ENCODE results near the gene FRMD4A.
"Not testable (repeated sequence)": the region's sequence is repeated elsewhere in the genome, so short reads cannot be mapped to it uniquely, and the experiment has no call there.

Gene FRMD4A

GRCh38 chr10:13728898-13729535, 601.7 kb downstream of the FRMD4A start:
- no peak for DNase-seq

DNA sequence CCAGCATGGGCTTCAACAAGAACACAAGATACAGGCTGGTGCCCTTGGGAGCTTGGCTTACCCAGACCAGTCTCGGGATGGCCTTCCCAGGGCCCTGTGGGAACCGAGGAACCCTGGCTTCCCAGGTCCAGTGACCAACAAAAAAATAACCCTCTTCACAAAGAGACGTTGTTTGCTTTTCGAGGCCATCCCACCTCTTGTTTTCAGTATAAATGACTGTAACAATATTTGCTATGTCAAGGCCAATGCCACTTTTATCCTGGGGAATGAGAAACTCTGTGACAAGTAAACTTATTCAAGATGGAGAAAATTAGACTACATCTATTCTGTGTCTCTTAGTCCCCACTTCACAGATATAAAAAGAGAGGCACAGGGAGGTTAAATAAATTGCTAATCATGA, 605.1 kb downstream of the FRMD4A start:
- no peak for DNase-seq

DNA sequence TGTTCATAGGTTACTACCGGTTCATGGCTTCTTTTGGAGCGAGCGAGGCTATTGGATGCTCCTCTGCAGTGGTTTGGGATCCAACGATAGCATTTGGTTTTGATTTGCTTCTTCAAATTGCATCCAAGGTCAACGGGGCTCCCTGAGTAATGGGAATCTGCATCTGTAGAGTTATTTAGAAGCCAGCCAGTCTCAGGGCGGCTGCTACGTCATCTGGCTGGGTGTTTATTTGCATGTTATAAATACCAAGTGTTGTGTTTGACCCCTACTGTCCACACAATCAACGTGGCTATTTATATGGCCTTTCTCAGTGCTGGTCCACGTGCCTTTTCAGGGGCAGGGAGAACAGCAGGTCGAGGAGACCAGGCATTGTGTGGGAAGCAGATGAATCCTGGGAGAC, 606.2 kb downstream of the FRMD4A start:
- DNase-seq: no peak

DNA sequence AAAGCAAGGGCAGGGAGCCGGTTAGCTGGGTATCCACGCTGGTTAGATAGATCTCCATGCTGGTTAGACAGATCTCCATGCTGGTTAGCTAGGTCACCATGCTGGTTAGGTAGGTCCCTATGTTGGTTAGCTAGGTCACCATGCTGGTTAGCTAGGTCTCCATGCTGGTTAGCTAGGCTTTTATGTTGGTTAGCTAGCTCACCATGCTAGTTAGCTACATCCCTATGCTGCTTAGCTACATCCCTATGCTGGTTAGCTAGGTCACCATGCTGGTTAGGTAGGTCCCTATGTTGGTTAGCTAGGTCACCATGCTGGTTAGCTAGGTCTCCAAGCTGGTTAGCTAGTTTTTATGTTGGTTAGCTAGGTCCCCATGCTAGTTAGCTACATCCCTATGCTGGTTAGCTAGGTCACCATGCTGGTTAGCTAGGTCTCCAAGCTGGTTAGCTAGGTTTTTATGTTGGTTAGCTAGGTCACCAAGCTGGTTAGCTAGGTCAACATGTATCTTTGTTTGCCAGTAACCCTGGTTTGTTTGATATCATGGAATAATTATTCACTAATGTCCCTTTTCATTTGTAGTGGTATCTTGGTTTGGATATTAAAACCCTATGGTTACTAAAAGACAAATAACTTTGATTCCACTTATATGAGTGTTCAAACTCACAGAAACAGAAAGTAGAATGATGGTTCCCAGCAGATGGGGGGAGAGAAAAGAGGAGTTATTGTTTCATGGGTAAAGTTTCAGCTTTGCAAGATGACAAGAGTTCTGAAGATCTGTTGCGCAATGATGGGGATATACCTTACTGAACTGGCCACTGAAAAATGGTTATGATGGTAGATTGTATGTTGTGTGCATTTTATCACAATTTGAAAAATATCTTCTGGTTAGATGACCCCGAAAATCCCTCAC, 607.7 kb downstream of the FRMD4A start:
- no peak for DNase-seq

DNA sequence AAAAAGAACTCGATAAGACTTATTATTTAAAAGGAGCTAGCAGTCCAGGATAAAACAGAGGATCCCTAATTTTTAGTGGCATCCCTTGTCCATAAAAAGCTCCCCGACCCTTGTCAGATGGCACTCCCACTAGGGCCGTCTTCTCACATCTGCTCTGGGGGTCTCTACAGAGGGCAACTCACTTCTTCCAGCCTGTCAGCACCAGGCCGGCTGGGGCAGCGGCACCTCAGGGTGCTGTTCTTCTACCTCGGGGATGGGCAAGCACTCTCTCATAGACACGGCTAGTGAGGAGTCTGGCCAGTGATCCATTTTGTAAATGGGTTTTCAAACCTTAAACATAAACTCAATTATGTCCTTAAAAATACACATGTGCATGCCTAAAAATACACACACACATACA, 609.2 kb downstream of the FRMD4A start:
- DNase-seq: no peak

DNA sequence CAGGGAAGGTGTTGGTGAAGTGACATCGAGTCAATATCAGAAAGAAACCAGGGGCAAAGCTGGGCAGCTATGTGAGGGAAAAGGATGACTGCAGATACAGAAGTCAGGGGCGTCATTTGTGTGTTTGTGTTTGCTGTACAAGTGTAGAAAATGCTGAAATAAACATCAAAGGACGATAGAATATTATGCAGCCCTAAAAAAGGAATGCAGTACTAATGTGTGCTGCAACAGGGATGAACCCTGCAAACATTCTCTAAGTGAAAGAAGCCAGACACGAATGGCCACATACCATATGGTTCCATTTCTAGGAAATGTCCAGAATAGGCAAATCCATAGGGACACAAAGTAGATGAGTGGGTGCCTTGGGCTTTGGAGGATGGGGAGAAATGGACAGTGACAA, 610.0 kb downstream of the FRMD4A start:
- no peak for DNase-seq

- DNase-seq: no peak
Observed at GRCh38 chr10:13719425-13719824, 611.3 kb downstream of the FRMD4A start.

GRCh38 chr10:13718820-13719219, 611.9 kb downstream of the FRMD4A start:
- no peak for DNase-seq

- peak; percentile 33 for DNase-seq
Observed at GRCh38 chr10:13717936-13718772, 612.6 kb downstream of the FRMD4A start.

- DNase-seq: no peak
Observed at GRCh38 chr10:13717571-13717935, 613.2 kb downstream of the FRMD4A start.

DNA sequence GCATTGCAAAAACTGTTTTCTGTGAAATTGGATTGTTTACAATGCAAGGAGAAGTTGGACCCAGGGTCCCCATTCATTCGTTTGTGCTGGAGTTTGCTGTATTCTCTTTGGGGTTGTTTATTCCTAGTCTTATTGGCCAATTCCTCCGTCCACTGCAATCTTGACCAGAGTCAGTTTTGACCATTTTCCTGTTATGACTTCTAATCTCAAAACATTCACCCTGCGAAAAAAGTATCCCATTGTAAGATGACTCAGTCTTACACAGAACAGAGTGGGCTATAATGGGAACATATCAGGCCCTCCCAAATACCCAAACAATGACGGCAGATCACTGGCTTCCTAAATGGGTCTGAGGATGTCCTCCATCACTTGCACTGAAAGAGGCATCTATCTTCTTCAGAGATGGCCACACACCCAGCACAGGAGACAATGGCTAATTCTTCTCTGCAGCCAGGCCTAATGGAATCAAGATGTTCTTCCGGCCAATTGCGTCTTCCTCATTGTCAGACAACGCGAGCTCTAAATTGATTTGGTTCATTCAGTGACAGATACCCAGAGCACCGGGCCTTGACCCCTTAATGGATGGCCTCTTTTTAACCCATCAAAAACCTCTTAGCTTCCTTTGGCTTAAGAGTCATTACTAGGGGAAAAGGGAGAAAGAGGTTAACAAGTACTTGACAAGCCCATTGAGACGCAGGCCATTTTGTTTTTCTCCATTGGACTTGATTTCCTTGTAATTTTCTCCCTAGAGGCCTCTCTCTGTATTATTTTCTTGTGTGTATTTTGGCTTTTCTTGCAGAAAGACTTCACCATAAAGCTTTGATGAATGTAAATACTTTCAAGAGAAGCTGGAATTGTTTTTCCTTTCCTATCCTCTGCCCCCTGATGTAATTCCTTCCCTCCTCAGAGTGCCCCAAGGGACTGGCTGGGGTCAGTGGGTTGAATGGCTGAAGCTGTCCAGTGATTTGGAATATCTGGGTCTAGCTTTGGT, 614.3 kb downstream of the FRMD4A start:
- no peak for DNase-seq

- DNase-seq: not testable (repeated sequence)
Observed at GRCh38 chr10:13715596-13715995, 615.1 kb downstream of the FRMD4A start.

DNA sequence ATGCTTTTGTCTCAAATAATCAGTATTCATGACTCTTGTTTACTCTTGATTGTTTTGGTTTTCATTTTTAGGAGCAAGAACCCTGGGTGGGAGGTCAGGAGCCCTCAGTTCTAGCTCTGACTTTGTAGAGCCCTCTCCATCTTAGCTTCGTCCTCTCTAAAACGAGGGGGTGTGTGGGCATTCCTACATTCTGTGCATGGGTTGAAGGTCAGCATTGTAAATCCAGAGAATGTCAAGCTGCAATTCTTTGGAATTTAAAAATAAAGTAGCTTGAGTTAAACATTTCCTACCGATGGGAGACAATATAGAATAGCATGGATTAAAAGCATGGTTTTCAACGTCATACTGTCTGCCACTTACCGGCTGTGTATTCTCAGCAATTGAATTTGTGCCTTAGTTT, 615.6 kb downstream of the FRMD4A start:
- DNase-seq: no peak

GRCh38 chr10:13712837-13713581, 617.7 kb downstream of the FRMD4A start:
- no peak for DNase-seq

DNA sequence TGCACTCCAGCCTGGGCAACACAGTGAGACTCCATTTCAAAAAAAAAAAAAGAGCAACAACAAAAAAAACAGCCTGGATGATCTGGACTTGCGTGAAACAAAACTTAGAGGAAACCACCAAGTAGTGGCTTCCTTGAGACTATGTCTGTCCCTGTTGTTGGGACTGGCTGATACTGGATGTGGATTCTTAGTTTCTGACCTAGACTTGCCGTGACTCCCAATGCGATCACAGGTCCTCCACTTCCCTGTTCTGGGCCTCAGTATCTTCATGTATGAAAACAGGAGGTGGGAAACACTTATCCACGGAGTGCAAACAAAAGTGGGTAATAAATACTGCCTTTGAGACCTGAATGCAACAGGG, 618.3 kb downstream of the FRMD4A start:
- no peak for DNase-seq

- DNase-seq: no peak
Observed at GRCh38 chr10:13711291-13711690, 619.4 kb downstream of the FRMD4A start.

DNA sequence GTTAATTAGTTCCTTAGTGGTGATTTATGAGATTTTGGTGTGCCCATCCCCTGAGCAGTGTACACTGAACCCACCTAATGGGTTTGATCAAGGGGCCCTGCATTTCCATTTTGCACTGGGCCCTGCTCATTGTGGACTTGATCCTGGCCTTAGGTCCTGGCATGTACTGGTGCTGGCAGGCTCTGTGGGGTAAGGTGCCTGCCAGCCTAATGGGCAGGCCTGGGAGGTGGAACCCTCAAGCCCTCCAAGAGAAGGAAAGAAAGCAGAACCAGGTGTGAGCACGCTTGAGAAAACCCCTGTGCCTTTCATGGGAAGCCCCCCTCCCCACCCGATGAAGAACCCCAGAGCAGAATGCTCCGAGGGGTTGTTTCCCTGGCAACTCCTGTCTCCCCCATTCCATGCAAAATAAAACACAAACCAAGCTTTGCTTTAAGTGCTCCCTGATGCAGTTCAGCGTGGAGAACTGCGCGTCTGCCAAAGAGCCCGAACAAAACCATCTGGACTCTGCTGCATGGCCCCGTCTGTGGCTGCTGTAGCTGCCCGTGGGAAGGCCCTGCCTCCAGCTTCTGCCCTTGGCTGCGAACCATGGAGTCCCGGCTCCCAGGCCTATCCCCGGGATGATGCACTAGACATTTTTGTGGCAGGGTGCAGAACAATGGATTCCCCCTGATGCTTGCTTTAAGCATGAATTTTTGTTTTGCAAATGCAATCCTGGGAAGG, 620.6 kb downstream of the FRMD4A start:
- no peak for DNase-seq

DNA sequence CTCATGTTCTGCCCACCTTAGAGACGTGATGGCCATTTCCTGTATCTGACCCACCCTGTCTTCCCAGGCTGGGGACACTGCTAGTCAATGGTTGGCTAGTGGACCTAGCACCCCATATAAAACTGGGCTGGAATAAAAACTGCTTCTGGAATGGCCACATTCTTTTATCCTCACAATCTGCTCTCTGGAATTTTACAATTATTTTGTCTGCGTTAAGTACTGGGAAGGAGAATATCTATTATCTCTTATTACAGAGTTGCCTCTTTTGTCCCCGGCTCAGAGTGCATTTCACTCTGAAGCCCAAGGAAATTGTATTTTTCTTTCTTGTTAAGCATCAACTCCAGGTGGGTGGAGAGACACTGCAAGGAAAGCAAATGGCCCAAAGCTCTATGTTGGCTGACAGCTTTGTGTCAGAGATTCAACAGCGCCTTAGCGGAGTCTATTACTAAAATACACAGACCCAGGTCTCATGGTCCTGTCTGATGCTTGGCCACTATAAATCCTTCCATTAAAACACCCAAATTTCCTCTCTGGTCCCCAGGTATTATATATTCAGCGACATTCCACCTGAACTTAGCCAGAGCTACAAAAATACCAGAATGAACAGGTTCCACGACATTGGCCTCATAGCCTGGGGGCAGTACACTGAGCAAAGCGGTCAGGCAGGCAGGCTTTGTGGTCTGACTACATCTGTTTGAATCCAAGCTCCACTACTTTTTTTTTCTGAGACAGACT, 622.3 kb downstream of the FRMD4A start:
- DNase-seq: no peak

DNA sequence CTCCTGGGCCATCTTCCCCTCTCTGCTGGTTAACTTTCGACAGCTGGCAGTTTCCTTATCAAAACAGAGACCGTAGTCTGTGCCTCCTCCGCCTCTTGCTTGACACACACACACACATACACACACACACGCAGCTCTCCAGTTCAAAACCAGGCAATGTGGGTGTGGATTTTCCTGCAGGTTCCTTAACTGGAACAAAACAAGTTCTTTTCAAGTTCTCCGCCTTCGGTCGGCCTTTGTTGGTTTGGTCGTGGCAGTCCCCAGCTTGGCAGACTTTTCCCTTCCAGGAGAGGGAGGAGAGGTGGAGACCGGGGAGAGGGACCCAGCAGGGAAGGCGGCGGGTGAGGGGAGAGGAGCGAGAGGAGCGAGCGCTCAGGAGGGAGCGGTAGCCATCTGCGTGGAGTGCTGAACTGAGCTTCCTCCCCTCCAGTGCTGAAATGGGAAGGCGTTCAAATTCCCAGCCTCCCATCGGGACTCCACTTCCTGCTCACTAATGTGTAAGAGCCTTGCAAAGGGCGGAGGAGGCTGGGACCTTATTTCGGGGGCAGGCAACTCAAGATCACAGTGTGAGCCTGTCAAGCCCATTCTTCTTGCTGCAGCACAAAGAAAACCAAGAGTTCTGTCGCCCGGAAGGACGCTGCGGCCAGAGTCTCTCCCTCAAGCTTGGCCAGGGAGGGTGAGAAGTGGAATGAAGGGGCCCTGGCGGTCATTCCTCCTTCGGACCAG, 623.4 kb downstream of the FRMD4A start:
- DNase-seq: no peak

DNA sequence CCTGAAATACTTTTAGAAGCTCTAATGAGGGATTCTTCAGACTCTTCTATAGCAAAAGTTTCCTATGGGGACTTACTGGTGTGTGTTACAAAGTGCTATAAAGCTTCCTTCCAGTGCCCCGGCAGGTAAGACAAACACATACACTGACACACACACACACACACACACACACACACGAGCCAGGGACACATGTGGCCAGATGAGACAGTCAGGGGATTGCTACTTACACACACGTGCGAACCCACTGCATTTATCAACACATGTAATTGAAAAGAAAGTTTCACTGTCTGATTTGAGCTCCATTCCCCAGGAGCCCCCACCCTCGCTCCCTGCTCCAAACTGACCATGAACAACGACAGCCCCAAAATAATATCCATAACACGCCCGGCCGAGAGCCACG, 624.1 kb downstream of the FRMD4A start:
- no peak for DNase-seq

All from activated CD4-positive, alpha-beta T cell treated with anti-CD3 and anti-CD28 coated beads, Interleukin-2, amount 50 U/mL, for 1 hour (primary cell).